ENCODE data around the gene FHAD1. TPM values are rescaled to one million over a fixed set of nuclear protein-coding genes. Genes with fewer than 3 reads are reported as not detected.

Gene FHAD1
- total and polyA plus RNA-seq, 2 experiments from 2014 or later, result 0.13 to 0.68 TPM

- H3K4me2 ChIP-seq, result no peak overlapping the region
- WGBS (ENCODE audit: low lambda C conversion rate, missing lambda C conversion rate), result 91% methylated on average over 13 of the region's 13 CpGs
- DNase-seq (ENCODE audit: low spot score), result no peak
- no peaks in the 10 kb centered on the region for H4K20me1 ChIP-seq (ENCODE audit: insufficient read depth, poor library complexity, severe bottlenecking)
- TF ChIP-seq EZH2 (IDR thresholded peaks at IDR 0.05; ENCODE audit: borderline replicate concordance), result no peak
- no peak for TF ChIP-seq EZH2phosphoT487 (IDR thresholded peaks at IDR 0.05; ENCODE audit: low read depth, severe bottlenecking, unreplicated experiment)
- no peaks in the 10 kb centered on the region for H3K36me3 ChIP-seq (replicated peaks; ENCODE audit: insufficient read depth, low read depth)
- H2AFZ ChIP-seq, result no peak overlapping the region
- no peaks in the 10 kb centered on the region for H3K79me2 ChIP-seq
- peaks cover 12% of the 10 kb centered on the region for H3K4me1 ChIP-seq (ENCODE audit: insufficient read depth)
- H3K9me3 ChIP-seq (ENCODE audit: low read depth), result no peaks in the 10 kb centered on the region
- no peaks in the 10 kb centered on the region for H3K9me2 ChIP-seq (replicated peaks; ENCODE audit: insufficient read depth)
- H3K27me3 ChIP-seq, result no peaks in the 10 kb centered on the region
- no peak overlapping the region for H3K27ac ChIP-seq
- no peak overlapping the region for H3K4me3 ChIP-seq
Measured at GRCh38 chr1:15311122-15311822, 64.2 kb downstream of the FHAD1 start.

DNA sequence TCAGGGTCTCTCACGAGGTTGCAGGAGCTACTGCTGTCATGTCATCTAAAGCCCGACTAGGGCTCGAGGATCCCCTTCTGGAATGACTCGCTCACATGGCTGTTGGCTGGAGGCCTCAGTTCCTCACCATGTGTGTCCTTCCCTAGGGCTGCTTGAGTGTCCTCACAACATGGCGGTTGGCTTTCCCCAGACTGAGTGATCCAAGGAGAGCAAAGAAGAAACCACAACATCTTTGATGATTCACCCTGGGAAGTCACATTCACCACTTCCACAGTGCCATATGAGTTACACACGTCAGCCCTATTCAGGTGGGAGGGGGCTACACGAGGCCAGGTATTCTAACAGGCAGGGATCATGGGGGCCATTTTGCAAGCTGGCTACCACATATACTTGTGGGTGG, 64.9 kb downstream of the FHAD1 start:
- no peaks in the 10 kb centered on the region for H3K9me3 ChIP-seq (ENCODE audit: low read depth)
- H3K4me3 ChIP-seq, result no peak overlapping the region
- no peak overlapping the region for H2AFZ ChIP-seq
- no peak overlapping the region for H3K4me2 ChIP-seq
- 96% methylated on average over 7 of the region's 7 CpGs for WGBS (ENCODE audit: low lambda C conversion rate, missing lambda C conversion rate)
- DNase-seq (ENCODE audit: low spot score), result no peak
- H3K27me3 ChIP-seq, result no peaks in the 10 kb centered on the region
- peaks cover 17% of the 10 kb centered on the region for H3K4me1 ChIP-seq (ENCODE audit: insufficient read depth)
- H3K9me2 ChIP-seq (replicated peaks; ENCODE audit: insufficient read depth), result no peaks in the 10 kb centered on the region
- H3K79me2 ChIP-seq, result no peaks in the 10 kb centered on the region
- no peak overlapping the region for H3K27ac ChIP-seq
- TF ChIP-seq EZH2phosphoT487 (IDR thresholded peaks at IDR 0.05; ENCODE audit: low read depth, severe bottlenecking, unreplicated experiment) (no peak), EZH2 (IDR thresholded peaks at IDR 0.05; ENCODE audit: borderline replicate concordance) (no peak)
- TF ChIP-seq, protein P1, sequence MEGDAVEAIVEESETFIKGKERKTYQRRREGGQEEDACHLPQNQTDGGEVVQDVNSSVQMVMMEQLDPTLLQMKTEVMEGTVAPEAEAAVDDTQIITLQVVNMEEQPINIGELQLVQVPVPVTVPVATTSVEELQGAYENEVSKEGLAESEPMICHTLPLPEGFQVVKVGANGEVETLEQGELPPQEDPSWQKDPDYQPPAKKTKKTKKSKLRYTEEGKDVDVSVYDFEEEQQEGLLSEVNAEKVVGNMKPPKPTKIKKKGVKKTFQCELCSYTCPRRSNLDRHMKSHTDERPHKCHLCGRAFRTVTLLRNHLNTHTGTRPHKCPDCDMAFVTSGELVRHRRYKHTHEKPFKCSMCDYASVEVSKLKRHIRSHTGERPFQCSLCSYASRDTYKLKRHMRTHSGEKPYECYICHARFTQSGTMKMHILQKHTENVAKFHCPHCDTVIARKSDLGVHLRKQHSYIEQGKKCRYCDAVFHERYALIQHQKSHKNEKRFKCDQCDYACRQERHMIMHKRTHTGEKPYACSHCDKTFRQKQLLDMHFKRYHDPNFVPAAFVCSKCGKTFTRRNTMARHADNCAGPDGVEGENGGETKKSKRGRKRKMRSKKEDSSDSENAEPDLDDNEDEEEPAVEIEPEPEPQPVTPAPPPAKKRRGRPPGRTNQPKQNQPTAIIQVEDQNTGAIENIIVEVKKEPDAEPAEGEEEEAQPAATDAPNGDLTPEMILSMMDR (IDR thresholded peaks at IDR 0.05; ENCODE audit: poor library complexity), result no peak
- H3K36me3 ChIP-seq (replicated peaks; ENCODE audit: insufficient read depth, low read depth), result no peaks in the 10 kb centered on the region
- no peaks in the 10 kb centered on the region for H4K20me1 ChIP-seq (ENCODE audit: insufficient read depth, poor library complexity, severe bottlenecking)

GRCh38 chr1:15312626-15313411, 65.8 kb downstream of the FHAD1 start:
- Histone ChIP-seq H3K36me3 (replicated peaks; ENCODE audit: insufficient read depth, low read depth) (no peaks in the 10 kb centered on the region), H3K4me1 (ENCODE audit: insufficient read depth) (peaks cover 17% of the 10 kb centered on the region), H3K27ac (no peak overlapping the region), H3K79me2 (no peaks in the 10 kb centered on the region), H3K9me3 (ENCODE audit: low read depth) (no peaks in the 10 kb centered on the region), H3K4me2 (no peak overlapping the region), H4K20me1 (ENCODE audit: insufficient read depth, poor library complexity, severe bottlenecking) (no peaks in the 10 kb centered on the region), H3K27me3 (no peaks in the 10 kb centered on the region), H2AFZ (no peak overlapping the region), H3K4me3 (no peak overlapping the region), H3K9me2 (replicated peaks; ENCODE audit: insufficient read depth) (no peaks in the 10 kb centered on the region)
- no peak for DNase-seq (ENCODE audit: low spot score)
- TF ChIP-seq, protein P1 (IDR thresholded peaks at IDR 0.05; ENCODE audit: poor library complexity), result no peak
- TF ChIP-seq EZH2phosphoT487 (IDR thresholded peaks at IDR 0.05; ENCODE audit: low read depth, severe bottlenecking, unreplicated experiment), result no peak
- no peak for TF ChIP-seq EZH2 (IDR thresholded peaks at IDR 0.05; ENCODE audit: borderline replicate concordance)
- 91% methylated on average over 16 of the region's 16 CpGs for WGBS (ENCODE audit: low lambda C conversion rate, missing lambda C conversion rate)

All from hepatocyte (in vitro differentiated cells).